Inferior parietal cortex (tissue), 1 donor: ENCODE measurements around the gene SAG.

Source experiments
- DNase-seq: peaks from one replicate; pipeline ENCODE4 v3.0.0-alpha.2; 2016; ENCODE audit errors: extremely low spot score

SAG gene

GRCh38 chr2:233307565-233307964, at the start of gene SAG:
Gene SAG, plus strand, starts transcription at chr2:233307816. Its CDS starts 1,374 bp downstream, at chr2:233309190.
- DNase-seq: no peak

GRCh38 chr2:233258211-233258610, 49.4 kb upstream of the SAG start:
- DNase-seq: no peak

DNA sequence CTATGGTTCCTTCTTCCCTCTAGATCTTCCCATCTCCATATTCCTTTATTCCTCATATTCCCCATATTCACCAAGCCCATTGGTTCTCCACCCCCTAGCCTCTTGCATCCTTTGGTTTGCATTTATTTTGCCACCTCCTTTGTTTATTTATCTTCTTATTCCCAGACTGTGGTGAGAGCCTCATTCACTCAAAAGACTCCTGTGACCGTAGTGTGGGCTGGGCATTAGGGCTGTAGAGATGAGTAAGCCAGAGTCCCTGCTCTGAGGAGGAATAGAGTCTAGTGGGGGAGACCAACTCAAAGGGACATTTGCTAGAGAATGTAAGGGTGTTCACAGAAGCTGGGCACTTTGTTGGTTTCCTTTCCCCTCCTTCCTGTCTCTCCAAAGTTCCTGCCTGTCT, 47.9 kb upstream of the SAG start:
- no peak for DNase-seq

GRCh38 chr2:233260661-233261060, 47.0 kb upstream of the SAG start:
- DNase-seq: no peak

- no peak for DNase-seq
Observed at GRCh38 chr2:233261819-233262555, 45.6 kb upstream of the SAG start.

- DNase-seq: no peak
Observed at GRCh38 chr2:233262562-233262961, 45.1 kb upstream of the SAG start.

- DNase-seq: no peak
Observed at GRCh38 chr2:233263045-233263570, 44.5 kb upstream of the SAG start.

- DNase-seq: no peak
Observed at GRCh38 chr2:233264667-233265066, 42.9 kb upstream of the SAG start.

GRCh38 chr2:233265899-233266431, 41.7 kb upstream of the SAG start:
- DNase-seq: no peak

GRCh38 chr2:233266481-233266880, 41.1 kb upstream of the SAG start:
- no peak for DNase-seq

- no peak for DNase-seq
Observed at GRCh38 chr2:233267516-233268245, 39.9 kb upstream of the SAG start.

DNA sequence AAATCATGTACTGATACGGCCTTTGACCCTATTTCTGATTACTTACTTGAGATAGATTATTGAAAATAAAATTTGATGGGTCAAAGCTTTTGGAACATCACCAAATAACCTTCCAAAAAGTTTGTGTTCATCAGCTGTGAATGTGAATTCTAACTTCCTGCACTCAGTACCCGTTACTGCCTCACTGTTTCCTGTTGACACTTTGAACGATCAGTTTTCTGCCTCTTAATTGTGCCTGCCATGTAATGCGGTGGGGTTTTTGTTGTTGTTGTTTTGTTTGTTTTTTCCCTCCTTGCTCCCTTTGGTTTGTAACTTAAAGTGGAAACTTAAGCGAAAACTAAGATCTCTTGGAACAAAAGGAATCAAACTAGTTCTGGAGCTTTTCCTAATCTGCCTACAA, 37.2 kb upstream of the SAG start:
- no peak for DNase-seq

- DNase-seq: no peak
Observed at GRCh38 chr2:233270951-233271350, 36.7 kb upstream of the SAG start.

DNA sequence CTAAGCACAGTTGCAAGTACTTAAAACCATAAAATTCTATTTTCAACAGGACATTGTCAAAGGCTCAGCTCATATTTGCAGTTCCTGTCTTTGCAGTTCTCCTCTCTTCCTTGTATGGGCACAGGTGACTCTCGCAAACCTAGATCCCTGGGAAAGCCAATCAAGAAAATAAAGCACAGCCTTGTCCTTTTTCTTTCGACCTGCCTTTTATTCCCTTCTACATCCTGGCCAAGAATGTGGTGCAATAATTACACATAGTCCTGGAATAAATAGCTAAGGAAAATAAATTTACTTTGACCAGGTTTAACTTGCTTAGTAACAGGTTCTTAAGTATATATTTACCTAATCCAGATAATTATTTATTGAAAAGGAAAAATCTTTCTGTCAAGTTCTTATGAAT, 35.9 kb upstream of the SAG start:
- no peak for DNase-seq

DNA sequence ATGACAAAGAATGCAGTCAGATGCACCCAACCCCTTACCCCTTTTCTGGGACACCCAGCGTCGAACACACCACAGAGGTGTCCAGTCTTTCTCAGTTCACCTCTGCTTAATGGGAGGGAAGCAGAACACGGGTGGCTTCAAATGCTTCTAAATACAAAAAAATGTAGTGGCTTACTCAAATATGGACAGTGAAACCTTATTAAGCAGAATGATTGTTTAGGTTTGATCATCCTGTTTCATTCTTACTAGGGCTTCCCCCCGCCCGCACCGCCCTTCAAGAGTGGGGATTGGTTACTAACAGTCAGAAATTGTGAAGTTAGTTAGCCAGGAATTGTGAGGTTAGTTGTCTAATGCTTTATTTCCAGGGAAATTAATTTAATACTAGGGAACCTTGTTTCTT, 34.5 kb upstream of the SAG start:
- DNase-seq: no peak

DNA sequence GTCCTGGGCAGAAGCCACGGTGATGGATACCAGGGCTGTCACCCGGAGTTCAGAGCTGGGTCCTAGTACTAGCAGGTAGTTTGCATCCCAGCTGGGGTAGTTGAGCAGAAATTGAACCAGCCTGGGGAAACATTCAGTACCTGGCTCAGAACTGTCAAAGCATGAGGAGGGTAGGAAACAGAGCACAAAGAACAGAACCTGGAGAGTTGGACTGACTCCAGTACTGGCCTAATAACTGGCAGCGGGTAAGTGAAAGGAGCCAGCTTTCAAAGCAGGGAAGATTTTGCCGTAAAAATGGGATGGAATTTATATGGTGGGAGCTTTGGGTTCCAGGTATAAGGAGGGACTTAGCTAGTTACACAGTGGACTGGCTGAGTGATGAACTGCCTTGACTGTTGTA, 32.4 kb upstream of the SAG start:
- DNase-seq: no peak

DNA sequence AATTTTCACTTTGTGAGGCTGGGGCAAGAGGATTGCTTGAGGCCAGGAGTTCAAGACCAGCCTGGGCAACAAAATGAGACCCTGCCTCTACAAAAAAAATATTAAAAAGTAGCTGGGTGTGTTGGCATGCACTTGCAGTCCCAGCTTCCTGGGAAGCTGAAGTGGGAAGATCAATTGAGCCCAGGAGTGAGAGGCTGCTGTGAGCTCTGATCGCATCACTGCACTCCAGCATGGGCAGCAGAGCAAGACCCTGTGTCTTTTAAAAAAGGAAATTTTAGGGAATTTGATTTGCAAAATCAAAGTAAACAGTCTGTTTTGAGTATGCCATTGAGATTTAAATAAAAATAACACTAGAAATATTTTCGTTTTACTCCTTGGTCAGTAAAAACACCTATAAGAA, 28.7 kb upstream of the SAG start:
- no peak for DNase-seq

GRCh38 chr2:233280114-233280693, 27.4 kb upstream of the SAG start:
- DNase-seq: no peak

GRCh38 chr2:233281553-233281952, 26.1 kb upstream of the SAG start:
- DNase-seq: no peak

GRCh38 chr2:233281992-233282603, 25.5 kb upstream of the SAG start:
- DNase-seq: no peak

GRCh38 chr2:233285921-233286320, 21.7 kb upstream of the SAG start:
- no peak for DNase-seq

GRCh38 chr2:233287871-233288270, 19.7 kb upstream of the SAG start:
- DNase-seq: peak; percentile 34
